GM12872 (cell line): Measurements from ENCODE around the gene PCDH9.

ENCODE experiments used
- CTCF ChIP-seq: IDR thresholded peaks from 3 replicates; pipeline ENCODE4 v1.5.1; 2011; ENCODE audit warnings: low read depth, mild to moderate bottlenecking, low read length, moderate library complexity; ENCODE audit not compliant: insufficient read depth

The PCDH9 gene

DNA sequence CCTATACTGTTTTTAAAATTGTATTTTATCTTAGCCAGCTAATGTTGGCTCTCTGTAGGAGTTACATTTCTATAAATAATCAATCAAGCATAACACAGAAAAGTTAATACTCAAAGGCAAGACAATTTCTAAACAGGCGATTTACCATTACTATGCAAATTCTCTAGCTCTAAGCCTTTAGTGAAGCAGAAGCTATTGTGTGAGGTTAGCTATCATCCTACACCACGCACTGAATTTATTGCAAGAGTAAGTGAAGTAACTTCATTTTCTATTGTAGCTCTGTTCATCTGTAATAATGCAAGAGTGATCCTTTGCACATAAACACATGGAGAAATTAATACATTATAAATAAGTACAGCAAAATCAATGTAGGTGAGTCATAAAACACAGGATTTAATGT lies 439.3 kb downstream of the PCDH9 start:
- TF ChIP-seq CTCF = no peak

GRCh38 chr13:66781241-66781640 lies 448.9 kb downstream of the PCDH9 start:
- no peak for TF ChIP-seq CTCF

- no peak for TF ChIP-seq CTCF
Observed at GRCh38 chr13:66780814-66781213, 449.3 kb downstream of the PCDH9 start.

DNA sequence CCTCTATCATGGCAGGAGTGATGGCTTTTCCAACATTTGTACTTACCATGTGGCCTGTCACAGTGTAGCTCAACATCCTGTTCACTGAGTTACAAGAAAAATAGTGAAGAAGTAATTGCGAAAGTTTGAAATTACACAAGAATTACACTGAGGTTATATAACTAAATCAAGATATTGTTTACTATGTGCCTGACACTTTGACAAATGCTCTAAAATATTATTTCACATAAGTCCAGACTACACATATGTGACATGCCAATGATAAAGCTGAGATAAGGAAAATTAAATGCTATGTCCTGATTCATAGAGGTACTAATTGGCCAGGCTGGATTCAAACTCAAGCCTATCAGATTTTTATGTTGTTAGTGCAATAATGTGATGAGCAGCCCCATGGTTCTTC lies 451.7 kb downstream of the PCDH9 start:
- no peak for TF ChIP-seq CTCF

DNA sequence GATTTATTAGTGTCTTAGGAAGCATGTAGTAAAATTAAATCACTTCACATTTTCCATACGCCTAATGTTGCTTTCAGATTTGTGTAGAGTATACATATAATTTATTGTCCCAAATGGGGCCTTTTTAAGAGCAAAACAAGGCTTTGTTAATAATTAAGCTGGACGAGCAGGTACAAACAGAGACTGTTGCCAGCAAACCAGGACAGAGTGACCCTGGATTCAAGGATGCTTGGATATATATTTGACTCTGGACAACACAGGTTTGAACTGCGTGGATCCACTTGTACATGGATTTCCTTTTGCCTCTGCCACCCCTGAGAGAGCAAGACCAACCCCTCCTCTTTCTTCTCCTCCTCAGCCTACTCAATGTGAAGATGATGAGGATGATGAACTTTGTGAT lies 454.9 kb downstream of the PCDH9 start:
- TF ChIP-seq CTCF = no peak

GRCh38 chr13:66774046-66774445 lies 456.1 kb downstream of the PCDH9 start:
- TF ChIP-seq CTCF = no peak

- no peak for TF ChIP-seq CTCF
Observed at GRCh38 chr13:66765559-66765958, 464.6 kb downstream of the PCDH9 start.

DNA sequence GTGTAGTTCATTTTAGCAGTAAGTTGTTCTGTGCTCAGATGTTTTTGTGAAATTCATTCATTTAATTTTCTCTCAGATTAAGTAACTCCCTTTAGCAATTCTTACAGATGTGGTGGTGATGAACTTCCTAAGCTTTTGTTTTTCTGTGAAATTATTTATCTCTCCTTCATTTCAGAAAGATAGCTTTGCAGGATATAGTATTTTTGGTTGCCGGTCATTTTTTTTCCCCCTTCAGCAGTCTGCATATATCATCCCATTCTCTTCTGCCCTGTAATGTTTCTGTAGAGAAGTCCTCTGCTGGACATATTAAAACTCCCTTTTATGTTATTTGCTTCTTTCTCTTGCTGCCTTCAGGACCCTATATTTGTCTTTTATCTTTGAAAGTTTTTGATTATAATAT lies 470.2 kb downstream of the PCDH9 start:
- TF ChIP-seq CTCF = no peak
